NCI-H446 treated with DMSO at 0.1 percent for 48 hours (cell line): ENCODE results near the gene ZNF853.
"Not testable (repeated sequence)": the region's sequence is repeated elsewhere in the genome, so short reads cannot be mapped to it uniquely, and the experiment has no call there.

Experiments
- DNase-seq: peaks from one replicate; lab custom pipeline; 2025; lab: John Stamatoyannopoulos, UW

Gene ZNF853

GRCh38 chr7:6614953-6615722, at the start of gene ZNF853:
Gene ZNF853, plus strand, starts transcription at chr7:6615610. Its CDS starts 565 bp downstream, at chr7:6616175.
- DNase-seq, result no peak

- DNase-seq, result no peak
Observed at GRCh38 chr7:6565655-6566054, 49.8 kb upstream of the ZNF853 start.

GRCh38 chr7:6567886-6568285, 47.5 kb upstream of the ZNF853 start:
- no peak for DNase-seq

- no peak for DNase-seq
Observed at GRCh38 chr7:6571160-6571779, 44.1 kb upstream of the ZNF853 start.

GRCh38 chr7:6575281-6576023, 40.0 kb upstream of the ZNF853 start:
- DNase-seq, result no peak

- DNase-seq, result no peak
Observed at GRCh38 chr7:6576024-6576866, 39.2 kb upstream of the ZNF853 start.

GRCh38 chr7:6576867-6577368, 38.5 kb upstream of the ZNF853 start:
- DNase-seq, result not testable (repeated sequence)

GRCh38 chr7:6577369-6578113, 37.9 kb upstream of the ZNF853 start, which contains the start of gene ZDHHC4:
Gene ZDHHC4, plus strand, starts transcription at chr7:6577454. Its CDS starts 3,108 bp downstream, at chr7:6580562.
- peak; percentile 83 for DNase-seq

- DNase-seq, result no peak
Observed at GRCh38 chr7:6578114-6579084, 37.0 kb upstream of the ZNF853 start.

GRCh38 chr7:6579446-6579845, 36.0 kb upstream of the ZNF853 start:
- no peak for DNase-seq

- not testable (repeated sequence) for DNase-seq
Observed at GRCh38 chr7:6585746-6586432, 29.5 kb upstream of the ZNF853 start.

GRCh38 chr7:6588566-6588965, 26.8 kb upstream of the ZNF853 start:
- DNase-seq, result no peak

- no peak for DNase-seq
Observed at GRCh38 chr7:6589151-6589828, 26.1 kb upstream of the ZNF853 start.

- DNase-seq, result peak; percentile 62
Observed at GRCh38 chr7:6589829-6590644, 25.4 kb upstream of the ZNF853 start, which contains the start of gene INTS15. Gene INTS15, plus strand, starts transcription at chr7:6590021. Its CDS starts 263 bp downstream, at chr7:6590284.

- no peak for DNase-seq
Observed at GRCh38 chr7:6590645-6591110, 24.7 kb upstream of the ZNF853 start.

- no peak for DNase-seq
Observed at GRCh38 chr7:6600093-6600492, 15.3 kb upstream of the ZNF853 start.

GRCh38 chr7:6604458-6604857, 11.0 kb upstream of the ZNF853 start:
- no peak for DNase-seq
